Colonic mucosa (tissue), 4 donors: ENCODE data around the gene PIK3CD. TPM values are rescaled to one million over a fixed set of nuclear protein-coding genes. Genes with fewer than 3 reads are reported as not detected.
A peak's percentile ranks its signal among the peaks of the same experiment; 100 is the strongest.

Source experiments
- DNase-seq: peaks from one replicate; pipeline ENCODE4 v3.0.0-alpha.2; 2020
- H3K27ac ChIP-seq: fragments of 200-600 bp; one replicate; pipeline ENCODE4 v1.8.0; 2021
- H3K27me3 ChIP-seq: fragments of 200-600 bp; one replicate; pipeline ENCODE4 v1.8.0; 2021
- H3K36me3 ChIP-seq: fragments of 200-600 bp; one replicate; pipeline ENCODE4 v1.8.0; 2021
- H3K4me1 ChIP-seq: fragments of 200-600 bp; one replicate; pipeline ENCODE4 v1.8.0; 2021; ENCODE audit warnings: mild to moderate bottlenecking
- H3K4me3 ChIP-seq: fragments of 200-600 bp; one replicate; pipeline ENCODE4 v1.8.0; 2021
- H3K9ac ChIP-seq, 2 donors: one replicate each; pipeline ENCODE4 v1.7.0; 2013; ENCODE audit warnings: control low read depth in 2 of 2, low read depth in 2 of 2, low read length in 2 of 2
- H3K9me3 ChIP-seq: fragments of 200-600 bp; one replicate; pipeline ENCODE4 v1.8.0; 2021
- intact Hi-C: fragments of 100-400 bp; cut with DNase I; formaldehyde crosslinking; loops from one replicate; pipeline ENCODE4 v1.14.1; 2022
- total RNA-seq, 2 donors: library from RNA; stranded (reverse); fragmentation: NEBNext Ultra II Directional in 1 of 2; extraction: Animal tissue kit (Norgen Biotek cat#: 25700) in 1 of 2; gene quantifications; one replicate each; pipeline ENCODE4 v1.2.1, GENCODE V29; 2021
- TF ChIP-seq, protein P1 (sequence below): fragments of 200-600 bp; IDR thresholded peaks from one replicate; pipeline ENCODE4 v1.8.0; 2022; ENCODE audit warnings: antibody characterized with exemption, mild to moderate bottlenecking
- donor health status: healthy.
- donor health status: DM: no; HTN: no; CAD: no.
- donor health status: DM: no; HTN: no; CAD: no.

The PIK3CD gene
- total RNA-seq, 2 donors from 2014 or later: 3.5 TPM

GRCh38 chr1:9714257-9714718 is 62.8 kb downstream of the PIK3CD start:
- intact Hi-C loops: no loop called here
- no peak overlapping the region for H3K27ac ChIP-seq
- no peak for DNase-seq

GRCh38 chr1:9715536-9716226 is 64.2 kb downstream of the PIK3CD start:
- intact Hi-C loops: no loop called here
- H3K27me3 ChIP-seq: no peaks in the 10 kb centered on the region
- TF ChIP-seq, protein P1, sequence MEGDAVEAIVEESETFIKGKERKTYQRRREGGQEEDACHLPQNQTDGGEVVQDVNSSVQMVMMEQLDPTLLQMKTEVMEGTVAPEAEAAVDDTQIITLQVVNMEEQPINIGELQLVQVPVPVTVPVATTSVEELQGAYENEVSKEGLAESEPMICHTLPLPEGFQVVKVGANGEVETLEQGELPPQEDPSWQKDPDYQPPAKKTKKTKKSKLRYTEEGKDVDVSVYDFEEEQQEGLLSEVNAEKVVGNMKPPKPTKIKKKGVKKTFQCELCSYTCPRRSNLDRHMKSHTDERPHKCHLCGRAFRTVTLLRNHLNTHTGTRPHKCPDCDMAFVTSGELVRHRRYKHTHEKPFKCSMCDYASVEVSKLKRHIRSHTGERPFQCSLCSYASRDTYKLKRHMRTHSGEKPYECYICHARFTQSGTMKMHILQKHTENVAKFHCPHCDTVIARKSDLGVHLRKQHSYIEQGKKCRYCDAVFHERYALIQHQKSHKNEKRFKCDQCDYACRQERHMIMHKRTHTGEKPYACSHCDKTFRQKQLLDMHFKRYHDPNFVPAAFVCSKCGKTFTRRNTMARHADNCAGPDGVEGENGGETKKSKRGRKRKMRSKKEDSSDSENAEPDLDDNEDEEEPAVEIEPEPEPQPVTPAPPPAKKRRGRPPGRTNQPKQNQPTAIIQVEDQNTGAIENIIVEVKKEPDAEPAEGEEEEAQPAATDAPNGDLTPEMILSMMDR: no peak
- H3K9me3 ChIP-seq: no peaks in the 10 kb centered on the region
- H3K9ac ChIP-seq: no peak overlapping the region
- no peak overlapping the region for H3K4me3 ChIP-seq
- DNase-seq: no peak
- H3K36me3 ChIP-seq: no peaks in the 10 kb centered on the region
- no peaks in the 10 kb centered on the region for H3K4me1 ChIP-seq
- H3K27ac ChIP-seq: no peak overlapping the region

More at GRCh38 chr1:9714257-9714718, 62.8 kb downstream of the PIK3CD start:
- Histone ChIP-seq H3K9ac (no peak overlapping the region), H3K4me1 (no peaks in the 10 kb centered on the region), H3K9me3 (no peaks in the 10 kb centered on the region), H3K4me3 (no peak overlapping the region), H3K36me3 (no peaks in the 10 kb centered on the region), H3K27me3 (no peaks in the 10 kb centered on the region)
- TF ChIP-seq, protein P1: no peak

DNA sequence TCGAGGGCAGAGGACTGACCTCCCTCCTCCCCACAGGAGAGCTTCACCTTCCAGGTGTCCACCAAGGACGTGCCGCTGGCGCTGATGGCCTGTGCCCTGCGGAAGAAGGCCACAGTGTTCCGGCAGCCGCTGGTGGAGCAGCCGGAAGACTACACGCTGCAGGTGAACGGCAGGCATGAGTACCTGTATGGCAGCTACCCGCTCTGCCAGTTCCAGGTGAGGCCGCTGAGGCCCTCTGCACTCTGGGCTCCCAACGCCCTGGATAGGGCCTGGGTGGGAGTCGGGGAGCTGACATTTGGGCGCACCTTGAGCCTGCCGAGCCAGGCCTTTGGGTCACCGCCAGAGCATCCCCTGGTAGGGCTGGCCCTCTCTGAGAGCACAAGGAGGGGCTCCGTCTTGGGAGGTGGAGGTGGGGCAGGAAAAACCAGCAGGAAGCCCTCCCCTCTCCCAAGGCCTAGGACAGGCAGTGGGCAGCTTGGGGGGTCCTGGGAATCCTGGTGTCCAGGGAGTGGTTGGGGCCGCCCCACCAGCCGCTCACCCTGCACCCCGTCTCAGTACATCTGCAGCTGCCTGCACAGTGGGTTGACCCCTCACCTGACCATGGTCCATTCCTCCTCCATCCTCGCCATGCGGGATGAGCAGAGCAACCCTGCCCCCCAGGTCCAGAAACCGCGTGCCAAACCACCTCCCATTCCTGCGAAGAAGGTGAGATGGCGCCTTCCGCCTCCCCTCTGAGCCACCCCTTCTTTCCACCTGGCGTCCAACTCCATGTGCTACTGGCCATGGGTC is 65.1 kb downstream of the PIK3CD start:
- H3K36me3 ChIP-seq: no peaks in the 10 kb centered on the region
- H3K4me3 ChIP-seq: peak overlapping the region; percentile 10
- TF ChIP-seq, protein P1: no peak
- H3K9me3 ChIP-seq: no peaks in the 10 kb centered on the region
- H3K4me1 ChIP-seq: no peaks in the 10 kb centered on the region
- no peaks in the 10 kb centered on the region for H3K27me3 ChIP-seq
- DNase-seq: no peak
- peak overlapping the region; percentile 62 for H3K27ac ChIP-seq
- H3K9ac ChIP-seq: peak overlapping the region in 1 of 2 donors; percentile 60
- intact Hi-C loops: no loop called here

GRCh38 chr1:9717193-9718005 is 65.9 kb downstream of the PIK3CD start:
- Histone ChIP-seq H3K4me3 (peak overlapping the region; percentile 10), H3K36me3 (no peaks in the 10 kb centered on the region), H3K9ac (peak overlapping the region in 1 of 2 donors; percentile 60), H3K4me1 (no peaks in the 10 kb centered on the region), H3K27ac (peak overlapping the region; percentile 62), H3K27me3 (no peaks in the 10 kb centered on the region), H3K9me3 (no peaks in the 10 kb centered on the region)
- peak; percentile 73 for DNase-seq
- TF ChIP-seq, protein P1: no peak
- intact Hi-C loops: no loop called here

DNA sequence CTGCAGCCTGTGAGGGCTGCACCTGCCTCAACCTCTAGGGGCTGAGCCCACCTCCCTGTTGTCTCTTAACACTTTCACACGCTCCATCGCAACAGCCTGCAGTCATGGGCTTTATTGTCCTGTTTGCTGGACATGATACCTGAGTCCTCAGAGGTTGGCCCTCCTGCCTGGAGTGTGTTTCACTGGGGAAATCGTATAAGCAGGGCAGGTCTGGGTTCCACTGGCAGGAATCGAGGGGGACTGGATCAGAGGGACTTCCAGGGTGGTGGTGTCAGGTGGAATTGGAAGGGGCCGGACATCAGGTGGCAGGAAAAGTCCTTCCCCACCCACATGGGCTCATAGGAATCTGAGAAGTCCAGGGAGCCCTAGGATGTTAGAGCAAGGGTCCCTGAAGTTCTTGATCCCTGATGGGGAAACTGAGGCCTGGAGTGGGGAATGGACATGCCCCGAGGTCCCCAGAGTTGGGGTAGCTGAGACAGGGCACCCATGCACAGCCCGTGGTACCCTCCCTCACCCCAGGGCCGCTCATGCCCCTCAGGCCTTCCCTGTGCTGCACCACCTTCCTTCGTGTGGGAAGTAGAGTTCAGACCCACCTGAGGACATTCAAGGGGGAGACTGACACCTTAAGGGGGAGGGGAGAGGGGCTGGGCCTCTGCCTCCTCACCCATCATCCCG is 66.6 kb downstream of the PIK3CD start:
- no peaks in the 10 kb centered on the region for H3K9me3 ChIP-seq
- no peaks in the 10 kb centered on the region for H3K27me3 ChIP-seq
- peak overlapping the region in 1 of 2 donors; percentile 60 for H3K9ac ChIP-seq
- TF ChIP-seq, protein P1: no peak
- H3K27ac ChIP-seq: peak overlapping the region; percentile 62
- H3K4me1 ChIP-seq: no peaks in the 10 kb centered on the region
- intact Hi-C loops: no loop called here
- no peak overlapping the region for H3K4me3 ChIP-seq
- no peaks in the 10 kb centered on the region for H3K36me3 ChIP-seq
- DNase-seq: no peak
